Testis (tissue), 3 donors: ENCODE data around the gene PRDM10. TPM values are rescaled to one million over a fixed set of nuclear protein-coding genes. Genes with fewer than 3 reads are reported as not detected.

Experiments
- DNase-seq: peaks from one replicate; pipeline ENCODE4 v3.0.0-alpha.2; 2019
- H3K27ac ChIP-seq, 2 donors: fragments of 200-600 bp; sonication (generic); one replicate each; pipeline ENCODE4 v1.5.1; 2019
- H3K27me3 ChIP-seq: fragments of 200-600 bp; sonication (generic); one replicate; pipeline ENCODE4 v1.5.1; 2019
- H3K36me3 ChIP-seq: fragments of 200-600 bp; sonication (generic); one replicate; pipeline ENCODE4 v1.5.1; 2017; ENCODE audit warnings: low read depth; ENCODE audit errors: missing control alignments
- H3K4me1 ChIP-seq: fragments of 200-600 bp; sonication (generic); one replicate; pipeline ENCODE4 v1.5.1; 2019
- H3K4me3 ChIP-seq, 2 donors: fragments of 200-600 bp; sonication (generic); one replicate each; pipeline ENCODE4 v1.5.1; 2017 to 2019
- H3K9me3 ChIP-seq: fragments of 200-600 bp; sonication (generic); one replicate; pipeline ENCODE4 v1.5.1; 2017
- CTCF ChIP-seq, 3 experiments: fragments of 450-650 bp in 2 of 3; fragments of 200-600 bp in 1 of 3; sonication (generic) in 1 of 3; IDR thresholded peaks; one replicate each; pipeline ENCODE4 v1.5.1; 2016 to 2019; ENCODE audit warnings: antibody characterized with exemption in 3 of 3, mild to moderate bottlenecking in 2 of 3, moderate library complexity in 1 of 3
- POLR2A ChIP-seq: fragments of 450-650 bp; IDR thresholded peaks from one replicate; pipeline ENCODE4 v1.6.1; 2017; ENCODE audit warnings: antibody characterized with exemption, mild to moderate bottlenecking, moderate library complexity
- WGBS, 2 donors: methylation state at CpG; one replicate each; pipeline ENCODE4 v1.1.5; 2018; 5-methylcytosine and 5-hydroxymethylcytosine counted together
- intact Hi-C: fragments of 100-400 bp; cut with DNase I; formaldehyde crosslinking; loops from one replicate; pipeline ENCODE4 v1.15.1; 2023; ENCODE audit warnings: low total_unique reads
- polyA plus RNA-seq: library from polyadenylated mRNA; stranded (reverse); fragments of 350-450 nt; fragmentation: Illumina TruSeq; extraction: RNeasy Lipid Tissue Mini Kit (QIAGEN cat#74804); gene quantifications from one replicate; pipeline ENCODE4 v1.2.3, GENCODE V29; 2014; ENCODE audit warnings: low read depth, low replicate concordance; ENCODE audit not compliant: insufficient read depth
- total RNA-seq, 2 donors: library from RNA; depleted of rRNA; stranded (reverse); fragments of >200 nt; gene quantifications; one replicate each; pipeline ENCODE4 v1.2.3, GENCODE V29; 2016

Gene PRDM10
- total and polyA plus RNA-seq, 3 donors from 2014 or later = 4.9 to 14.7 (median 9.2) TPM

GRCh38 chr11:129854232-129854805, 148.3 kb downstream of the PRDM10 start:
- Histone ChIP-seq H3K4me3 (no peak overlapping the region), H3K4me1 (no peaks in the 10 kb centered on the region), H3K27me3 (no peaks in the 10 kb centered on the region), H3K27ac (no peak overlapping the region), H3K36me3 (no peaks in the 10 kb centered on the region), H3K9me3 (no peaks in the 10 kb centered on the region)
- TF ChIP-seq CTCF (IDR thresholded peaks at IDR 0.05) (no peak), POLR2A (no peak)
- intact Hi-C loops = no loop called here
- 83% methylated on average over 7 of the region's 7 CpGs for WGBS, 2 donors
- DNase-seq = no peak

GRCh38 chr11:129853518-129854231, 149.0 kb downstream of the PRDM10 start:
- 26 to 42% methylated on average over 10 of the region's 10 CpGs for WGBS, 2 donors
- no peak overlapping the region for H3K27ac ChIP-seq
- no peaks in the 10 kb centered on the region for H3K27me3 ChIP-seq
- no peak overlapping the region for H3K4me3 ChIP-seq
- peak; percentile 24 for DNase-seq
- H3K36me3 ChIP-seq = no peaks in the 10 kb centered on the region
- TF ChIP-seq POLR2A (no peak), CTCF (IDR thresholded peaks at IDR 0.05) (no peak)
- H3K4me1 ChIP-seq = no peaks in the 10 kb centered on the region
- intact Hi-C loops = no loop called here
- no peaks in the 10 kb centered on the region for H3K9me3 ChIP-seq

- Histone ChIP-seq H3K4me3 (no peak overlapping the region), H3K4me1 (no peaks in the 10 kb centered on the region), H3K27ac (no peak overlapping the region), H3K36me3 (no peaks in the 10 kb centered on the region), H3K27me3 (no peaks in the 10 kb centered on the region), H3K9me3 (no peaks in the 10 kb centered on the region)
- no peak for TF ChIP-seq CTCF (IDR thresholded peaks at IDR 0.05)
- no peak for TF ChIP-seq POLR2A
- WGBS, 2 donors = 82% methylated on average over 15 of the region's 15 CpGs
- intact Hi-C loops = no loop called here
- no peak for DNase-seq
Measured at GRCh38 chr11:129852125-129852740, 150.4 kb downstream of the PRDM10 start.

Other genes with a start within 250 kb of the PRDM10 start
- gene TMEM45B, start 187.0 kb downstream of the PRDM10 start, total RNA-seq = under 1 TPM in 1 of 2 donors, not detected in 1; 0.12 TPM
- 0.54 TPM for gene TMEM45B, start 187.0 kb downstream of the PRDM10 start, polyA plus RNA-seq
- gene NFRKB, start 107.3 kb downstream of the PRDM10 start, total RNA-seq = 10 to 100 TPM; 61.2 to 81.3 TPM
- gene NFRKB, start 107.3 kb downstream of the PRDM10 start, polyA plus RNA-seq = 48.1 TPM
- gene APLP2, start 67.1 kb upstream of the PRDM10 start, total RNA-seq = 100 to 1,000 TPM; 105 to 130 TPM
- 159 TPM for gene APLP2, start 67.1 kb upstream of the PRDM10 start, polyA plus RNA-seq
- gene ST14, start 156.9 kb upstream of the PRDM10 start, total RNA-seq = 1 to 10 TPM in 1 of 2 donors, under 1 TPM in 1; 0.55 to 2.4 TPM
- 5.8 TPM for gene ST14, start 156.9 kb upstream of the PRDM10 start, polyA plus RNA-seq